HG02588 (cell line): ENCODE results near the gene MAP7.
"Not testable (repeated sequence)": the region's sequence is repeated elsewhere in the genome, so short reads cannot be mapped to it uniquely, and the experiment has no call there.

Experiments
- ATAC-seq: cut with Tn5 transposase; IDR thresholded peaks from one replicate; pipeline ENCODE4 v1.9.1; 2021; ENCODE audit warnings: mild to moderate bottlenecking, moderate library complexity; ENCODE audit not compliant: unreplicated experiment

MAP7 gene

DNA sequence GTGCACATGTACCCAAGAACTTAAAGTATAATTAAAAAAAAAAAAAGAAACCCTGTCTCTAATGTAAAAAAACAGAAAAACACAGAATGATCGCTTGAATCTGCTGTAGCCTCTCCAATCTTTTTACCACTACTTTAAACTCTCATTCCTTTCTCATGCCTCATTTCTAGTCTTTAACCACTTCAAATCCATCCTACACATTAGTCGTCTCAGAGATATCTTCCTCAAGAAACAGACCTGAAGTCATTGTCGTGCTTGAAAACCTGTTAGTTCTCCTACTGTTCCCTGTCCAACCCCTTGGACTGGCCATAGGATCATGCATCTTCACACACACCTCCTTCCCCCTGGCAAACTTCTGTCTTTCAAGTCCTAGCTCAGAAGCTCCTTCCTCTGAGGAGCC, 148.5 kb downstream of the MAP7 start:
- ATAC-seq = no peak

DNA sequence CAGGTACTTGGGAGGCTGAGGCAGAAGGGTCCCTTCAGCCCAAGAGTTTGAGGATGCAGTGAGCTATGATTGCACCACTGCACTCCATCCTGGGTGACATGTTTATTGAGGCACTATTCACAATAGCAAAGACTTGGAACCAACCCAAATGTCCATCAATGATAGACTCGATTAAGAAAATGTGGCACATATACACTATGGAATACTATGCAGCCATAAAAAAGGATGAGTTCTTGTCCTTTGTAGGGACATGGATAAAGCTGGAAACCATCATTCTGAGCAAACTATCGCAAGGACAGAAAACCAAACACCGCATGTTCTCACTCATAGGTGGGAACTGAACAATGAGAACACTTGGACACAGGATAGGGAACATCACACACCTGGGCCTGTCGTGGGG, 149.0 kb downstream of the MAP7 start:
- not testable (repeated sequence) for ATAC-seq

DNA sequence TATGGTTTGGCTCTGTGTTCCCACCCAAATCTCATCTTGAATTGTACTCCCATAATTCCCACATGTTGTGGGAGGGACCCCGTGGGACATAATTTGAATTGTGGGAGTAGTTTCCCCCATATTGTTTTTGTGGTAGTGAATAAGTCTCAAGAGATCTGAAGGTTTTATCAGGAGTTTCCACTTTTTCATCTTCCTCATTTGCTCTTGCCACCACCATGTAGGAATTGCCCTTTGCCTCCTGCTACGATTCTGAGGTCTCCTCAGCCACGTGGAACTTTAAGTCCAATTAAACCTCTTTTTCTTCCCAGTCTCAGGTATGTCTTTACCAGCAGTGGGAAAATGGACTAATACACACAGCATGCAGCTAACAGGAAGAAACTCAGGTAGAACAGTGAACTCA, 151.8 kb downstream of the MAP7 start:
- ATAC-seq = no peak

DNA sequence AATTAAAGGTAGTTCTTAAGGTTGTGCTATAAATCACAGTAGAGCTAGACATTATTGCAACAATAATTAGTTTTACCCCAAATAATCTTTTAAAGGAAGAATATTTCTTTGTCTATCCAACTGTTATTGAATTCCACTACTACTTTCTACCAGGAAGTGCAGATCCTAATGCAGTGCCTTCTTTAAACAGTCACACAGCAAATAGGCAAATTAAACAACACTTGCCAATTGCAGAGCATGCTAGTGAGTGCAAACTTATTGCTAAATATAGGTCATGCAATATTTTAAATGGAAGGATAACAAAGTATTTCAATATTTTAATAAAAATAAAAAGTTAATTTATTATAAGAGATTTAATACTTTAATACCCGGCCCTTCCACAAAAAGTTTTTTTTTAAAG, 153.3 kb downstream of the MAP7 start:
- no peak for ATAC-seq

DNA sequence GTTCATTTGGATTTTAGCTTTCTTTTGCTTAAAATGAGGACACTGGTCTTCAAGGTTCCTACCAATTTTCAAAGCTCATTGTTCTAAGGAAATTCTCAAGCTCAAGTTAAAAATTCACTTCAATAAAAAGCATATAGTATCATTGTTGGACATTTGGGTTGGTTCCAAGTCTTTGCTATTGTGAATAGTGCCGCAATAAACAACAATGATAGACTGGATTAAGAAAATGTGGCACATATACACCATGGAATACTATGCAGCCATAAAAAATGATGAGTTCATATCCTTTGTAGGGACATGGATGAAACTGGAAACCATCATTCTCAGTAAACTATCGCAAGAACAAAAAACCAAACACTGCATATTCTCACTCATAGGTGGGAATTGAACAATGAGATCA, 159.3 kb downstream of the MAP7 start:
- ATAC-seq = not testable (repeated sequence)

DNA sequence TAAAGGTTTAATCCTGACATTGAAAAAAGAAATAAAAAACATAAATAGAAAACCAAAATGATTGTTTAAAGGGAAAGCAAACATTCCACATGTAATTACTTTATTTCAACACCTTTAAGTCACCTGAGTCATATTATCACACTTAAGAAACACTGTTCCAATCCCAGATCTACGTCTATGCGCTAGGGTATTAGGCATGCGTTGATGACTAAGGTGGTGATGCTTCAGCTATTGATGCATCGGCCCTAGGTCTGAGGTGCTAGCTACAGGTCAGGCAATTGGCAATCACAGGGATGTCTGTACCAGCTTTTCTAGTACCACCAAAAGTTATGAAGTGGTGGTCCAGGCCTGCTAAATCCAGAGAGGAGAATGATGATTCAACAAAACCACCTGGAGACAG, 162.9 kb downstream of the MAP7 start:
- ATAC-seq = no peak

DNA sequence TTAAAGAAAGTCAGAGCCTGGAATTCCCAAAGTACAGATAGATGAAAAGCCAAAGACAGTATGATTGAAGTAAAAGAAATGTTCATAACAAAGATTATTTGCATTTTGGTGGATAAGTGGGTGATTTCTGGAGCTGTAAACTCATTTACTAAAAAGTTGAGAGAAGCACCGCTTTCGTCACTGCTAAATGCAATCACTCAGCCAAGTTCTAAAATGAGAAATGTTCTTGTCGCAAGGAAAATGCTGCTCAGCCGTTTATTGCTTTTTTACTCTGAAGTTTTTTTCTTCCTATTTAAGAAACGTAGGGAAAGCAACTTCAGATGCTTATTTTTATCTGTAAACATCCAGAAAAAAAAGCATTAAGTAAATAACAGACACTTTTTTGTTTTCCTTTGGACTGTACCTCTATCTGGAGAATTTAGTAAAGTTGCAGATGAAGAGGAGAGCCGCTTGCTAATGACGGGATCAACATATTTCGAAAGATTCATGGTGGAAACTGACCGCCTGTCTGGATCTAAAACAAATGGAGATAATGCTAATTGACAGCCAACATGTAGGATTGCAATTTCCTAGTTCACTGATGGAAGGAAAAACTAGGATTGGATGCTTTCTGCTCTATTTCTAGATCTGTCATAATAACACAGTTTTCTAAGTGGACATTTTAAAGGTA, 166.8 kb downstream of the MAP7 start:
- ATAC-seq = no peak

DNA sequence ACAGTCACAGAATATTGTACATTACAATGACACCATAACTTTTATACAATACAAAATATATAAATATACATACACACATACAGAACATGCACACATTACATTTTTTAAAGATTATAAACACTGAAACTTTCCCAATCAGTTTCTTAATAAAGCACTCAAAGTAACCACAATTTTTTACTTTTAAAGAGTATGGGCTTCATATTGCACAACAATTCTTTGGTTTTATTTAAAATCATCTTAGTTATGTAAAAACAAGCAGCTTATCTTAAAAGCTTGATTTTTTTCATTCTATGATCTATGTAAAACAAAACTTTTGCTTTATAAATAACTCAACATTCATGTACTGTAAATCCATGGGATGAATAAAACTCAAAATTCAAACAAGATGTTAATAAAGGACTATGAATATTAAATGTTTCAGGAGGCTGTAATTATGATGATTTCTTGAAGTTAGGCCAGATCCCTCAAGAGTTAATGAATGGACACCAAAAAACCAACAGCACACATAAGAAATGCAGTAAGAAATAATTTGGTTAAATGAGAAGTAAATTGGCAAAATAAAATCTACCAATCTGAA, 167.5 kb downstream of the MAP7 start:
- no peak for ATAC-seq

DNA sequence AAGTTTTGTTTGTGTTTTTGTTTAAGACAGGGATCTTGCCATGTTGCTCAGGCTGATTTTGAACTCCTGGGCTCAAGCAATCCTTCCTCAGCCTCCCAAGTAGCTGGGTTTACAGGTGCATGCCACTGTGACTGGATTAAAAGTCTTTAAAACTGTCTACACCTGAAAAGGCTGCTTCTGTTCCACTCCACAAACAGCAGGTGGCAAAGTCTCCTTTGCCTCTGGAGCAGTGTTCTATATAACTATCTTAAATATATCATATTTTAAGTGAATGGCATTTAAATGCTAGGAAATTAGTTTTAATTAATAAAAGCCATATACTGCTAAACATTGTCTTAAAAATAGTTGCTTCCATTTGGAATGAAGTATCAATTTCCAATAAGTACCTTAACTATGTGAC, 171.3 kb downstream of the MAP7 start:
- no peak for ATAC-seq

DNA sequence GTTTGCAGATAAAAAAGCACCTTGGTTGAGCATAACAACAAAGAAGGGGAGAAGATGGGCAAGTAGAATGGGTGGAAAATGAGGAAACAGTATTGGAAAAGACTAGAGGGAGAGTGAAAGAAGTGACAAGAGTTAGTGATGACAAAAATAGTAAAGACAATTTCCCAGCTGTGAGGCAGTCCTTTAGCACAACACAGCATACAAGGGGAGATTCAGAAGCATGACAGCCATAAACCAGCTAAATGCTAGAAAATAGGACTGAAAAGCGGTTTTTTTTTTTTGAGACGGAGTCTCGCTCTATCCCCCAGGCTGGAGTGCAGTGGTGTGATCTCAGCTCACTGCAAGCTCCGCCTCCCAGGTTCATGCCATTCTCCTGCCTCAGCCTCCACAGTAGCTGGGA, 174.4 kb downstream of the MAP7 start:
- not testable (repeated sequence) for ATAC-seq

DNA sequence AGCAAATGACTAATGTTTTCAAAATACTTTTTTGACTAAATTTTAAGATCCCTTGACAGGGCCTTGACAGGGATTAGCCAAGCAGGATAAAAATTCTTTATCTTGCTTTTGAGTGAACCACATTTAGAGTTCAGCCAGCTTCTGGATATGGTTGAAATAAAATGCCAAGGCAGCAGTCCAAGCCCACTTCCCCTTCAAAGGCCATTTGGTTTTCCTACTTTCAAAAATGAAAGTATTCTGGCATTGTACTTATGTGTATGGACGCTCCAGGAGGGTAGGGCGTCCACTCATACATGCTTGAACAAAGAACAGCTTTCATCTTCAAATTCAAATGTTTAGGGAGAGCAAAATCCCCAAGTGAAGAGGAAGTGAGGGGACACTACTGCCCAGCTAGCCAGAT, 178.3 kb downstream of the MAP7 start:
- ATAC-seq = no peak

DNA sequence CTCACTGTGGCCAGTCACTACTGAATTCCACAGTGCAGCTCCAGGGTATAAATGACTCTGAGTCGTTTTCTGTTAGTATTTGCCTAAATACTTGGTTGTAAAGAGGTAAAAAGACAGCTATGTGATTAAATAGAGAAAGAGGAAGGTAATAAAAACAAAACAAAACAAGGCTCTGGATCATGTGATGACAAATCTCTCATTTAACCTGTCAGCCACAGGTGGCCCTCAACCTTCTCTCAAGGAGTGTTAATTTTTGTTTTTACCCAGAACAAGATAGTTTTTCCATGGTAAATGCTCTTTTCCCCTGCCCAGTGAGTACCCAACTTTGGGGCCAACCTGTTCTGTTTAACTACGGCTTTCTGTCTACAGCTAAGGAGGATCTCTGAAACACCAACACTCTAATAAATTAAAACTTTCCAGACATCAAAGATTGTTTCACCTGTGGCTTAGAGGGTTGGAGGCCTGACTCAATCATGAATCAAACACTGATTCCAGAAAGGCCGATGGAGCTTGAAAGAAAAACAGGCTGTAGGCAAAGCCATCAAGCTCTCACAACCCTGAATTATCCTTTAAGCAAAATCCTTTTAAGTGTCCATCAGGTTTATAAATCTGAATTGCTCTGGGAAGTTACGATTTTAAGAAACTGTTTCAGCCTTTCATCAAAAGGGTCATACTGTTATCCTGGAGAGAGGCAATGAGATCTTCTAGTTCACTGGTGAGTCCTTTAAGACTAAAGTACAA, 179.1 kb downstream of the MAP7 start:
- no peak for ATAC-seq

DNA sequence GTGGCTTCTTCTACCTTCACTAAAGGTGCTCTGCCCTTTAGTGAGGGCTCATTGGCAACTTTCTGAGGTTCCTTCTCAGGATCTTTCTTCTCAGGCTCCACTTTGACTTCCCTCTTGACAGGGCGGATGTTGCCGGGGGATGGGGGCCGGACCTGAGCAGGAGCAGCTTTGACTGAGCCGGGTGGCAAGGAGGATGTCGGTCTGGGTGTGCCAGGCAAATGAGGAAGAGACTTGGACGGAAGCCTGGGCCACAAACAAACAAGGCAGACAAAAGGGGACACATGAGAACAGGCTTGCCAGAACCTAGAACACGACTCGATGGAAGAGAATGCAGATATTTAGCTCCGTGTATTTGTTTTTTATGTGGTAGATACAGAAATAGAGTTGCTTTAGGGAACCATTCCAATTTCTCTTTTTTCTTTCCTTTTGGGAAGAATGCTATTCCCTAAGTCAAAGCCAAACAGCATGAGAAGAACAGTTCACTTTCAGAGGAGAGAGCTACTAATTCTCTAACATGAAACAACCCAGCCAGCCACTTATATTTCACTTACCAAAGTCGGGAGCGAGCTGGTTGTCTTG, 184.4 kb downstream of the MAP7 start:
- no peak for ATAC-seq

DNA sequence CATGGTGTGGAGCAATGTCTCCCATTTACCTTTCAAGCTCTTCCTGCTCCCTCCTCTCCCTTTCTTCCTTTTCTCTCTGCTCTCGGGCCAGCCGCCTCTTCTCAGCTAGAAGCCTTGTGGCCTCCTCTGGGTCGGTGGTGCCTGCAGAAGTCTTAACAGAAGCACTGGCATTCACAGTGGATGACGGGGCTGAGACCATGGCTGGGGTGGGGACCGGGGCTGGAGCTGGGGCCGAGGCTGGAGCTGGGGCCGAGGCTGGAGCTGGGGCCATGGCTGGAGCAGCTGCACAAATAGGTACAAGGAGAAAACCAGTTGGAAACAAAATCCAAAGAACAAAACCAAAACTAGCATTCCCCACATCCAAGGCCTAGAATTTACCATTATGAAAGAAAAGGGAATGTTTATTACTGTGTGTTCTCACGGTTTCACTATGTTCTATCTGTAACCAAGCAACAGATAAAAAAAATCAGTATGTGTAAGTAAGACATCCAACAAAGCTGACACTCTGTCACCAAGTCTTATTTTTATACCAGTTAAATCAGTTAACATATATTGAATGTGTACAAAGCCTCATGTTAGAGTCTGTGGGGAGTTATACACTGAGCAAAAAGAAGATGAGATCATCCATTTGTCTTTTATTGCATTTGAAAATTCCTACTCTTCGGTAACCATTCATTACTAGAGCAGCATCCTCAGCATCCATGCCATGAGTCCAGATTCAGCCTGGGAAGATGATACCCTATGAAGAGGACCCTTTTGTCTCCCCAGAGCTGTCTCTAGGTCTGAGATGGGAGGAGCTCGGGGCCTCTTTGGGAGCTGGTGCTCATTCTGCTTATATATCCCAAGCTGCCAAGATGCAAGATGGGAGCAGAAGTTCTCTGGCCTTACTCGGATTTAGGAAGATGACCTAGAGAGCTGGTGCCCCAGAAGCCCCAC, 187.5 kb downstream of the MAP7 start:
- ATAC-seq = no peak

DNA sequence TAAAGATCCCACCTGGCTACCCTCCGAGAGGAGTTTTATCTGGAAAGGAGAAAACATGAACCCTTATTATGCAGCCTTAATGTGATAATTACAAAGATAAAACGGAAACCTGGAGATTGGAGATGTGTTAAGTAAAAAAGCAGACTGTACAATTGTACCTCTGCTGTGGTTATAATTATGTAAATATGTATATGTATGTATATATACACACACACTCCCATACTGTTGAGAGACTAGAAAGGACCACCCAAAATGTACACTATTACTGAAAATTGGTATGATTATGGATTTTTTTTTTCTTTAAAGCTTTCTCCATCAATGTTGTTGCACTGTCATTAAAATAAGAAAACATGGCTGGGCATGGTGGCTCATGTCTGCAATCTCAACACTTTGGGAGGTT, 188.4 kb downstream of the MAP7 start:
- ATAC-seq = no peak

DNA sequence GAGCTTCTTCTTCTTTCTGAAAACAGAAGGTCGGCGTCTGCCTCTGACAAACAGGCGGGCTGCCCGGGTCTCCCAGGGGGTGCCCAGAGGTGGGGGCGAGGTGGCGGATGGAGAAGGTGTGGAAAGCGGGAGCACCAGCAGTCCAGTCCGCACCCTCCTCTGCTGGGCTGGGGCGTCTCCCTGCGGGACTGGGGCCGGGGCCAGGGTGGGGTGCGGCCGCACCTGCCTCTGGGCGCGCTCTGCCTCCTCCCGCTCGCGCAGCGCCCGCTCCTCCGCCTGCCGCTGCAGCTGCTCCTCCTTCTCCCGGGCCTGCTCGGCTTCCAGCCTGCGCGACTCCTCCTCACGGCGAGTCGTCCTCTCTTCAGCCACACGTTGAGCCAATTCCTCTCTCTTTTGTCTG, 189.4 kb downstream of the MAP7 start:
- ATAC-seq = no peak

DNA sequence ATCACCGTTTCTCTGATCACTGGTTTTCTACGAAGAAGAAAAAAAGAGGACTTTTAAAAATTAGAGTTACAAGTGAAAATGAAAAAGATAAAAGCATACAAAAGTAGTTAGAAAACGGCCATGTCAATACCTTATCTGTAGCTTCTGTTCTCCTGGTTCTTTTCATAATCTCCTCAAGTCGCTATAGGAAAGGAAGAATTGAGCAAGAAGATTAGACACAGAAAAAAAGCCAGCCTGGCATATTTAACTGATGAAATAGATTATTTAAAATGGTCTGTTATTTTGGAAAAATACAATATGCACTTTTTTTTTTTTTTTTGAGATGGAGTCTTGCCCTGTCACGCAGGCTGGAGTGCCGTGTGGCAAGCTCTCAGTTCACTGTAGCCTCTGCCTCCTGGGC, 190.4 kb downstream of the MAP7 start:
- ATAC-seq = no peak

DNA sequence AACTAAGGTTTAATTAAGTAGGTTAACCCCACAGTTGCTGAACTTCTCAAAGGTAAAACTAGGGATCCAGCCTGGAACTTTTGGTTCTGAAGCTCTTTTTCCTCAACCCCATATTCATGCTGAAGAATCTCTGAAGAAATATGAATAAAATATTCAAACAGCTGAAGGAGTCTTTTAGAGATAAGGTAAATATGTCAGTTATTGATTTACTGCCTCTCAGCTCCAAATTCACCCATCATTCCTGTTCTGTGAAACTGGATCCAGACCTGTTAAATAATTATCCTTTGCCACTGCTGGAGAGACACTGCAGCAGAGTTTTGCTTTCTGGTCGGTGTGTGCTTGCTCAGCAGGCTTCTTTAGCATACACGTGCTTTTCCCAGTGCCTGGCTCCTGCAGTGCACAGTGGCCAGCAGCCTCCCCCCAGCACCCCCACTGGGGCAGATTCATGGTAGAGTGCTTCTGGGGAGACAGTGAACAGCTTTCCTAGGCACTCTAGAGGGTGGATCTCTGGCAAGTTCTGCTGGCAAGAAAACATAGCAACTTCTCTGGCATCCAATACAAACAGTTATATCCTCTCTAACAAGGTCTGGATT, 198.6 kb downstream of the MAP7 start:
- no peak for ATAC-seq

DNA sequence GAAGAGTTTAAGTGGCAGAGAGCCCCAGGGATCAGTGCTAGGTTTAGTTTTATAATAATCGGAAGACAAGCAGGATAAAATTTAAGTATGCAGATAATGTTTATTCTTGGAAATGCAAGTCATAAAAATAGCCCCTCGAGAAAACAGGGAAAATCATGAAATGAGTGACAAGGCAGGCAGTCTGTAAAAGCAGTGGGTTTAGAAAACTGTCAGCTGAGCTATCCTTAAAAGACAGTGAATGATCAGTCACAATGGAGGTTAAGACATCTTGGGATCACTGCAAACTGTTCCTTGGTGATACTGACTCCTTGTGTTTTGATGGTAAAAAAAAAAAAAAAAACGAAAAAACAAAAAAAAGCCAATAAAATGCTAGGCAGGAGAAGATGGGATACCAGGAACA, 199.3 kb downstream of the MAP7 start:
- ATAC-seq = no peak

DNA sequence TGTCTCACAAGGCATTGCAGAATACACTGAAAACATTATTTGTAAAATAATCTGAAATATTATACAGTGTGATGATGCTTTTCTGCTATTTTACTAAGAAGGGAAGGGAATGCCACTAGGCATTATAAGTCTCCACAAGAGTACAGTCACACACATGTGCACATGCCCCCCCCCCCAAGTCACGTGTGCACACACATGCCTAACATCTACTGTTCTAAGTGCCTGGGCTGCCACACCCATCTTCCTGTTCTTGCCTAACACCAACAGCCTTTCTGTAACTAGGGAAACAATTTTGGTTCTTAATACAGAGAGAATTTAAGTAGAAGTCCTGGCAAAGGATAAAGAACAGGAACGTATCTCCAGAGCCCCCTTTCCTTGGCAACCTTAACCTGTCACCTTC, 202.4 kb downstream of the MAP7 start:
- ATAC-seq = no peak

DNA sequence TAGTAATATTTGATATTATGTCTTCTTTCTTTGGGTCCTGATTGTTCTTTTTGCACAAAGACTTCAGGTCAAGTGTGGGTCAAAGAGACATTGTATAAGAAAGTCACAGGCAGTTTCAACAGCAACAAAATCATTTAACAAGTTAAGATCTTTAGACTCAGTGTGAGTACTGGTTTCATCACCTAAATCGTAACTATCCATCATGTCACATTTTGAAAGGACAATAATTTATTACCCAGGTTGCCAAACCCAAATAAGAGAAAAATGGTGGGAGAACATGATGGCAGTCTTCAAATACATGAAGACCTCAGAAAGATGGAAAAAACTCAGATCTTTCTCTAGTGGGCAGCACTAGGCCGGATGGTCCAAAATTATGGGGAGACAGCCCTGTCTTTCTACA, 205.1 kb downstream of the MAP7 start:
- ATAC-seq = no peak
